HG03439 (cell line): ENCODE measurements around the gene CLDN6.

Experiments used
- ATAC-seq: cut with Tn5 transposase; IDR thresholded peaks from one replicate; pipeline ENCODE4 v1.9.1; 2021; ENCODE audit warnings: mild to moderate bottlenecking, moderate library complexity; ENCODE audit not compliant: unreplicated experiment

The CLDN6 gene

DNA sequence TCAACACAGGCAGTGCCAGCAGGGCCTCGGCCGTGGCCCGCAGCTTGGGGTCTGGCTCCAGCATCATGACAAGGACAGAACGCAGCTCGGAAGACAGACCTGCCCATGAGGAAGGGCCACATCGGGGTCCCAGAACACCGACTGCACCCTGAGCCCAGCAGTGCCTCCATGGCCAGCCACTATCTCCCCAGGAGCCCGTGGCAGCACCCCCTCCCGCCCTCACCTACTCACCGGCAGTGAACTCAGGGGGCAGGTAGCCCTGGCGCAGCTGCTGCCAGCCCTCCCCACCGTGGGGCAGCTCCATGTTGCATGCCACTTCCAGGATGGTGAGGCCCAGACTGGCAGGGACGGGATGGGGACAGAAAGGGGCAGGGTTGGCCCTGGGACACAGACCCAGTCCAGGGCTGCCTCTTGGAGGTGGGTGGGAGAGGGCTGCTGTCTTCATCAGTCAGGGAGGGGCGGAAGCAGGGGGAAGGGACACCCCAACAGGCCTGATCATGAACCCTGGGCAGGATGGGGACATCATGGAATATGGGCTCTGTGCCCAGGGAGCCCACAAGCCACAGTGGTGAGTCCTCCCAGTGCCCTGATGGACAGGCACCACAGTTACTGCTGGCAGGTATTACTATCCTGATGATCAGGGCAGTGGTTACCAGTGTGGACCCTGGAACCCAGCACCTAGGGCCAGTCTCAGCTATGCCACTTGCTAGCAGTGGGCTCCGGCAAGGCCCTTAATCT, 43.5 kb downstream of the CLDN6 start:
- ATAC-seq: no peak

- no peak for ATAC-seq
These were observed 44.2 kb downstream of the CLDN6 start for GRCh38 chr16:2973605-2974318.

GRCh38 chr16:2973093-2973492, 44.9 kb downstream of the CLDN6 start:
- ATAC-seq: no peak

DNA sequence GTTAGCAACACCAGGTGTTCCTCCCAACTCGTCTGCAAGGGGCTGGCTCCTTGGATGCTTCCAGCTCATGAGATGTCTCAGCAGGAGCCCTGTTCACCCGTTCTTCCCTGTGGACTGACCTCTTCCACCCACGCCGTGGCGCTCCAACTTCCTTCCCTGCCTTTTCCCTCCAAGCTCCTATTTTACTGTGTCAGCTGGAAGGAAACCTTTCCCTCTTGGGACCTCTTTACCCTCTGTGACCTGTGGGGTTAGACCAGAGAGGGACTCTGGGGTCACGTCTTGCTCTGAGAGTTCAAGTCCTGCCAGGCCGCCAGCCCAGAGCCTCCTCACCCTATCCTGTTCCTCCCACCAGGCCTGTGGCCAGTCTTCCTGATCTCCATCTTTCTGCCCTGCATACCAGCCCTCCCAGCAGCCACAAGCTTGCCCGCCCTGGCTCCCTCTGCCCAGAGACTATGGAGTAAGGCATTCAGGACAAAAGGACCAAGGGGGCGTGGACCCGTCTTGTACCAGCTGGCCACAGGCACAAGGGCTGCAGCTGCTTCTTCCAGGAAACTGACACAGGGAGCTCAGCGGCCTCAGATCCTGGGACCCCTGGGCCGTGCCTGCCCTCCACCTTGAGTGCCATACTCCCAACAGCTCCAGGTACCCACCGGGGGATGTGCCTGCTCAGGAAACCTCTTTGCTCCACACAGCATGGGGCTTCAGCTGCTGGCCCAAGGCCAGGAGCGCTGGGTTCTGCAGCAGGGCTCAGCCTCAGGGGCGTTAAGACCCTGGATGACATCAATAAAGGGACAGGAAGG, 45.8 kb downstream of the CLDN6 start:
- no peak for ATAC-seq

- no peak for ATAC-seq
These were observed 46.6 kb downstream of the CLDN6 start for GRCh38 chr16:2971134-2971984.

DNA sequence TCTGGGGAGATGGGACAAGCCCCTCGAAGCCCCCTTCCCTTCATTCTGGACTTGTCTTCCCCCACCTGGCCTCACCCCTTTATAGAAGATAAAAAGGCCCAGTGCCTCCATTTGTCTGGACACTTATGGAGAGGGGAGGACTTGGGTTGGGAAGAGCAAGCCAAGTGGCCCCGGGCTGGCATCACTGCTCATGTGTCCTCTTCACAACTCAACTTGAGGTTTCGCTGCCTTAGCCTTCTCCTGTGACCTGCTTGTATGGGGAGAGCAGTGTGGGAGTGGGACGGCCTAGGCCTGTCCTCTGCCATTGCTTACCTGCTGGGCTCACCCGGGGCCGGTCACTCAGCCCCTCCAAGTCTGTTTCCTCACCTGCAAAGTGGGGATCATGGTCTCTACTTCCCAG, 47.4 kb downstream of the CLDN6 start:
- ATAC-seq: no peak

DNA sequence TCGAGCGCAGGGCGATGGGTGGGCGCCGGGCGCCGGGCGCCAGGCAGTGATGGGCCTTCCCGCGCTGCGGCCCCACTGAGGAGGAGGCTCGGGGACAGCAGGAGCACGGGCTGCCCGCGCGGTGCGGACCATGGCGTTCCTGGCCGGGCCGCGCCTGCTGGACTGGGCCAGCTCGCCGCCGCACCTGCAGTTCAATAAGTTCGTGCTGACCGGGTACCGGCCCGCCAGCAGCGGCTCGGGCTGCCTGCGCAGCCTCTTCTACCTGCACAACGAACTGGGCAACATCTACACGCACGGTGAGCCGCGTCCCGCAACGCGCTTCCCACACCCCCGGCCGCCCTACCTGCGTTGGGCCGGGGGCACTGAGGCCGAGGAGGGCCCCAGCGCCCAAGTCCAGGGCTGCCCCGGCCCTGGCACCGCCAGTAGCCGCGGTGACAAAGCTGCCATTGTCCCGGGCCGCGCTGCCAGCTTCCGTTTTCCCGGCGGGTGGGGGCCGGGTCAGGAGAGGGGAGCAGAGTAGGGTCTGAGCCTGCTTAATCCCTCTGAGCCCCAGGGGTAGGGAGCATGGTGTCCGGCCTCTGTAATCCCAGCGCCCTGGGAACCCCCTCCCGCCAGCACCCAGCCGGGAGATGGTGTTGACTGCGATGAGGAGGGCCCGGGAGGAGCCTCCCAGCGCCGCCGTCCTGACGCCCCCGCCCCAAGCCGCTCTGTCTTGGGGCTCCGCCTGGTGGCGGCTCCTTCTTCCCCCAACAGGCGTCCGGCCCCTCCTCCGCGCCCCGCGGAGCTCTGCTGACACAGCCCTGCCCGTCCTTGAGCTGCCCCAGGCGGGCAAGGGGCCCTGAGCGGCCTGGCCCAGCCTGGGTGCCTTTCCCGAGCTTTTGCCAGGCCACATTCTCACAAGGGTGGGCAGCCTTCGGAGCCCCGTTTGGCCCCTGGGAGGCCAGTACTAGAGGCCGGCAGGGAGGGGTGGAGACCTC, 48.1 kb downstream of the CLDN6 start:
- ATAC-seq: no peak

- ATAC-seq: peak; percentile 70
These were observed 49.0 kb downstream of the CLDN6 start, which contains the start of gene PAQR4 for GRCh38 chr16:2968738-2969544. TSS of gene PAQR4 (plus strand) at chr16:2969348. CDS start at chr16:2969675, 327 bp downstream.

DNA sequence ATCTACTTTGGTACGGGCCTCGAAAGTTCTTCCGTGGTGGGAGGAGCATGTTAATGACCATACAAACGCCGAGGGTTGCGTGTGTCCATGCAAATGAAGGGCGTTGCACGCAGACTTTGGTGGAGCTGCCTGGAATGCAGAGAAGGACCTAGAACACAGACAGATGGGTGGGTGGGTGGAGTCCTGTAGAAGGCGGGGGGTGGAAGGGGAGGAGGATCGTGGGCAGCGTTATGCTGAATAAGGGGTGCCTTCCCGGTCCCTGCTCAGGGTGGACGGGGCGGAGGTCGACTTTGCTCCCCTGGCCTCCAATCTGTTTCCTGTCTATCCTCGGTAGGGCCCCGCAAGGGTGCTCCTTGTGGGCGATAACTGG, 49.6 kb downstream of the CLDN6 start:
- ATAC-seq: no peak

DNA sequence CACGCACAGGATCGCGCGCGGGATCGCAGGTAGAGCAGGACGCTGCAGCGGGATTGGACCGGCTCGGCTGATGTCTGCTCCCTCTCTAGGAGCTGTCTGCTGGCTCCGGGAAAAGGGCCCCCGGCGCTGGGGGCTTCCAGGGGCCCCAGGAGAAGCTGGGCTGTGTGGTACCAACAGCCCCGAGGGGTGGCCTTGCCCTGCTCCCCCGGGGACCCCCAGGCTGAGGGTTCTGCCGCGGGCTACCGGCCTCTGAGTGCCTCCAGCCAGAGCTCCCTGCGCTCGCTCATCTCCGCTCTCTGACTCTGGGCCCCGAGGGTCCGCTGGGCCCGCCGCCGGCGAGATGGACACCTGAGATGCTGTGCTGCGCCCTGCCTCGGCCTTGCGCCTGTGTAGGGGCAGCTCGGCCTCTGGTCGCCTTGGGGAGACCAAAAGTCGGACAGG, 50.2 kb downstream of the CLDN6 start:
- no peak for ATAC-seq

GRCh38 chr16:2967211-2967631, 50.8 kb downstream of the CLDN6 start:
- no peak for ATAC-seq

GRCh38 chr16:2966808-2967191, 51.2 kb downstream of the CLDN6 start:
- no peak for ATAC-seq

- no peak for ATAC-seq
These were observed 51.8 kb downstream of the CLDN6 start for GRCh38 chr16:2966043-2966807.
